GM15510 (cell line): ENCODE measurements around the gene MAP4.

ENCODE experiments used
- POLR2A ChIP-seq: IDR thresholded peaks from 3 replicates; pipeline ENCODE4 v1.6.1; 2011; ENCODE audit warnings: borderline replicate concordance; ENCODE audit not compliant: insufficient read length; ENCODE audit errors: extremely low read depth

MAP4 gene

DNA sequence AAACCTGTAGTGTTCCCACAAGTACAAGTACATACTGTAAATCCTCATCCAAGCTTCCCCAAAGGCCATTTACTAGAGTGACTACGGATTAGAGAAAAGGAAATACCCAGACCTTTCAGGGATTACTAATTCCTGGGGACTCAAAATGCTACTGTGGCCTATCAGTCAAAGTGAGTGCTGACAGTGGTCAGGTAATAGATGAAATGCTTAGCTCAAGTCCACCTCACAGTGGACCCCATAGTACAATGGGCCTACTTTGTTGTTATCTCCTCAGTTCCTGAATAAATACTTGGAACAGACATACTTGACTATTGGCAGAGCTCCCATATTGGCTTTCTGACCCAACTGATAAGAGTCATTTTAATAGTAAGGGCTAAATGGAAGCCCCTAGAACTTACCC, 61.6 kb downstream of the MAP4 start:
- no peak for TF ChIP-seq POLR2A

DNA sequence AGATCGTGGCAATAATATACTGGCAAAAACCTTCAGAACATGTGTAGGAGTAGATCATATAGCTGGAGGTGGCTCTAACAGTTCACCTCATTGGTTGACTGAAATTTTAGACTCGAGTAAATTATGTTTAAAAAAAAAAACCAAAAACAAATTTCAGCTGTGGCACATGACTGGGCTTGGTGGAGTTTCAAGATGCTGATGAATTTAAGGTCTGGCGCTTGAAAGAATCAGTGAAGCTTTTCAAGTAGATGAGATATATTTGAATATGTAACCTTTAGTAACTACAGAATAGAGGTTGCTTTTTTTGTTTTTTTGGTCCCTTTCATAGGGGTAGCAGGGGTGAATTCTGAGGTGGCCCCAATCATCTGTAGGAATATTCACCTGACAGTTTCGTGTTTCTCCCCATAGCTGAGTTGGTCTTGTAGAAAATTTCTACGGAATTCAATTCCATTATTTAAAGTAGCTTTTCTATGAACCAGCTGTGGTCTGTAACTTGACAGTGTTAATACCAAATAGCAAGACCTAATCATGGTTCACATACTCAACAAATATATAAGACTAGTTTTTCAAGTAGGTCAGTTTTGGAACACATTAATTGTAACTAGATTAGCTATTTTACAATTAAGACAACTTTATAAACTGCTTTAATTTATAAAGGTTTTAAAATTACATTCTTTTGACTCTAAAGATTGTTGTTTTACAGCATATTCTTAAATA, 65.6 kb downstream of the MAP4 start:
- TF ChIP-seq POLR2A, result no peak

DNA sequence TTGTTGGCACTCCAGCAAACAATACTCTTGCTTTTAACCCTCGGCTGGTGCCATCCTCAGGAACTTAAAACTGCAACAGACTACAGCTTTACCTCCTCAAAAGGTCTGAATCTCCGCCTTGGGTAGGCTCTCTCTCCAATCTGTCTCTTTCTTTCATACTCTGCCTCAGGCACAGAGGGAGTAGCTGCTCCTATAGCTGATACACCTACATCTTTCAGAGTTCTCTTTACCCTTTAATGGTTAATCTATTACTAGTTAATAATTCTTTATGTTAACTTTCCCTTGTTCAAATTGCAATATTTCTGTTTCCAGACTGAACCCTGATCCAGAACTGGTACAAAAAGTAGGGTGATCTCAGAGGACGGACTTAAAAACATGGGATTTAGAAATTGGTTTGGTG, 66.2 kb downstream of the MAP4 start:
- TF ChIP-seq POLR2A, result no peak

DNA sequence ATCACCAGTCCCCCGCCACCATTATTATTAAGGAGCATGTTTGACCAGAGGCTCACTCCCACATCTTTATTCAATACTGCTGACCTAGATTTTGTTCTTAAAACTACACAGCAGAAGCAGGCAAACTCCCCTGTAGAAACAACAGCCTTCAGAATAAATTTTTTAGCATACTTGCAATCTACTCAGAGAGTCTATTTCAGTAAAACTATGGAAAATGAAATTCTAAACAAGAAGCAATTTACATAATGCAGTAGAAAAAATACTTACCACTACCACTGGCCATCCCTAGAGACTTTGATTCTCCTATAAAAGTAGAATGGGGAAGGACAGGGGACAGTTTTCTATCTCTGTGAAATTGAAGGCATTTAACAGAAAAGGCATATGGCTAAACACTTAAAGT, 76.0 kb downstream of the MAP4 start:
- no peak for TF ChIP-seq POLR2A

DNA sequence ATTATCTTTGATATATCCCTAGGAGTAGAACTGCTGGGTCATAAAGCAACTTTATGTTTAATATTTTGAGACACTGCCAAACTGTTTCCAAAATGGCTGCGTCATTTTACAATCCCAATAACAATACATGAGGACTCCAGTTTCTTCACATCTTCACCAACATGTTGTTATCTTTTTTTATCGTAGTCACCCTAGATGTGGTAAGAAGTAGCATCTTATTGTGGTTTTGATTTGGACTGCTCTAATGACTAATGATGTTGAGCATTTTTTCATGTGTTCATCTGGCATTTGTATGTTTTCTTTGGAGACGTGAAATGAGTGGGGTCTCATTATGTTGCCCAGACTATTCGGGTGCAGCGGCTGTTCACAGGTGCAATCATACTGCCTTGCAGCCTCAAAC, 83.8 kb downstream of the MAP4 start:
- no peak for TF ChIP-seq POLR2A

DNA sequence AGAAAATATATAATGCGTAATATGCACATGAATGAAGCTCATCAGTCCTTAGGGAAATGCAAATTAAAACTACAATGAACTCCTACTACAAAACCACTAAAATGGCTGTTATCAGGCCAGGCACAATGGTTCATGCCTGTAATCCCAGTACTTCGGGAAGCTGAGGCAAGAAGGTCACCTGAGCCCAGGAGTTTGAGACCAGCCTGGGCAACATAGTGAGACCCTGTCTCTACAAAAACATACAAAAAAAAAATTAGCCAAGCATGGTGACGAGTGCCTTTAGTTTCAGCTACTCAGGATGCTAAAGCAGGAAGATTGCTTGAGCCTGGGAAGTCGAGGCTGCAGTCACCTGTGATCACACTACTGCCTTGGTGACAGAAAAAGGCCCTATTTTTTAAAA, 85.2 kb downstream of the MAP4 start:
- TF ChIP-seq POLR2A, result no peak

- TF ChIP-seq POLR2A, result no peak
Observed at GRCh38 chr3:47916696-47917095, 99.5 kb downstream of the MAP4 start.

DNA sequence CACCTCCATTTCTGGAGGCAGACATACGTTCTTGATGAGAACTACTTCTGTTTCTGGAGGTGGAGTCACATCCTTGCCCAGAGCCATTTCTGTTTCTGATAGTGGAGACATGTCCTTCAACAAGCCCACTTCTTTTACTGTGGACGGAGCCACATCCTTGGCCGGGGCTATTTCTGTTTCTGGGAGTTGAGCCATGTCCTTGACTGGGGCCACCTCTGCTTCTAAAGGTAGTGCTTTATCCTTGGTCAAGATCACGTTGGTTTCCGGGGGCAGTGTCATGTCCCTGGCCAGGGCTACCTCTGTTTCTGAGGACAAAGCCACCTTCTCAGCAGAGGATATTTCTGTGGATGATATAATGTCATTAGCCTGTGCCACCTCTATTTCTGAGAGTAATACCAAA, 100.0 kb downstream of the MAP4 start:
- no peak for TF ChIP-seq POLR2A

DNA sequence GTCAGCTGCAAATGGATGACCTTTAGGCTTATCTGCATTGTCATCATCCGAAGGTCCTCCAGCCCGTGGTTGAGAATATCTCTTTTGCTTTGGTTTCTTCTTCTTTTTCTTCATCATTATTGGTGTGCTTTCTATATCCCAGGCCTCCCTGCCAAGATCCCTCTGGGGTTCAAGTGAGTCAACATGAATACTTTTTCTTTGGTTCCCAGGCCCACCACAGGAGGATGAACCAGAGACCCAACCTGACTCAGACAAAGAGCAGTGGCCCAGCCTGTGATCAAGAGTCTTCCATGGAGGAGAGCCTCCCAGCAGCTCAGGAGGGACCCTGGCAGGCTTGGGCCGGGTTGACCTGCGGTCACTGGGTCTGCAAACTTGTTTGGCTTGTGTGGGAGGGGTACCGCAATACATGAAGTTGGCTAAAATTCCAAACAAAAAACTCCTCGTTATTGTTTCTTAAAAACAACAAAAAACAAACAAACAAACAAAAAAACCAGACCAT, 104.2 kb downstream of the MAP4 start:
- no peak for TF ChIP-seq POLR2A

DNA sequence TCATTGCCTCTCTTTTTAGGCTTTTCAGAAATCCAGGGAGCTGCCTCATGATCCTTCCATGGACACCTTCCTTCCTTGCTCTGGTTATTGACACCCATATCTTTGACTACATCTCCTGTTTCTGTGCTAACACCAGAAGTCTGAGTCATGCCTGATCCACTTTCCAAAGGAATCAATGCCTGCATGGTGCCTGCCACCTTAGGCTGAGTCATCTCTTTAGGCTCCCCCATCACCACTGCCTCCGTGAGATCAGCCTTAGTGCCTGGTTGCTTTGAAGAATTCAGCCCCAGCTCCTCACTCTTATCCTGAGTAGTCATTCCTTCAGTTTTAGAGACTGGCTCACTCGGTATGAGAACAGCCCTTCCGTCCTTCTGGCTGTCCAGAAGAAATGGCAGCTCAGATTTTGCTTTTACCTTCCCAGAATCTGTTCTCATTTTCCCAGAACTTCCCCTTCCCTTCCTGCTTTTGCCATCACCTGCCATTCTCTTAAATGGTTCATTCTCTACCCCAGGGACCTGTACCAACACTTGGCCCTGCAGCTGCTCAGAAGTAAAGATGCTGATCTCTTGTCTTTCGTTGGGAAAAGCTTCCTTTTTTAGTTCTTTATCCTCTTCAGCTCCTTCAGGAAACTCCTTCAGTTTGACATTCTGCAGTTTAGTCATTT, 105.3 kb downstream of the MAP4 start:
- no peak for TF ChIP-seq POLR2A

DNA sequence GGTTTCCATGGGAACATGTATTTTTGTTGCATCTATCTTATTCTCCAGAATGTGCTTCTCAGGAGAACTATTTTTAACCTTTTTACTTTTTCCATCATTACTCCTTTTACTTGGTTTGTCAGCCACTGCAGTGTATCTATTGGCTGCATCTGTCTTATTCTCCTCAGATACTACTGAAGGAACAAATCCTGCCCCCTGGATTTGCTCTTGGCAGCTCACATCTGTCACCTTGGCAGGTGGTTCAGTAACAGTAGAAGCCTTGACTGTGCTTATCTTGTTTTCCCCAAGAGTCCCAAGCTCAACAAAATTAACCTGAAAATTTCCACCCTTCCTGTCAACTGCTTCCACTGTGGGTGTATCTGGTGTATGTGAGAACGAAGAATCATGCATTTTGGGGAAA, 106.0 kb downstream of the MAP4 start:
- TF ChIP-seq POLR2A, result no peak

GRCh38 chr3:47909607-47910006, 106.6 kb downstream of the MAP4 start:
- TF ChIP-seq POLR2A, result no peak

- no peak for TF ChIP-seq POLR2A
Observed at GRCh38 chr3:47908744-47909143, 107.5 kb downstream of the MAP4 start.

DNA sequence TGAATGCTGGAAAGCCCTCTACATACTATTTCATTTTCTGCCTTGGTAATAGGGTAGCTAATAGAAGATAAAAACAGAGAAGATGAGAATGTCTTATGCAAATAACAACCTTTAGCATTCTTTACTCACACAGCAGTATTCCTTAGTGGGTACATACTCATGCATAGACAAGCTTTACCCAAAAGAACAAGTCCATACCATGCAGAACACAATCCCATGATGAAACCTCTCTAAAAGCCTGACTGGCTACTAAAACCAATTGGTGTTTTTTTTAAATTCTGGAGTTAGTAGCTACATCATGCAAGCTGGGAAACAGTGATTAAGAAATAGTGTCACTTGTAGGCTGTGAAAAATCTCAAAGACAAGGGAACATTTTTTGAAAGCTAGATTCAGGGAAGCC, 108.4 kb downstream of the MAP4 start:
- TF ChIP-seq POLR2A, result no peak

- no peak for TF ChIP-seq POLR2A
Observed at GRCh38 chr3:47902746-47903145, 113.5 kb downstream of the MAP4 start.

- no peak for TF ChIP-seq POLR2A
Observed at GRCh38 chr3:47901280-47901833, 114.9 kb downstream of the MAP4 start.
